Natural killer cell (primary cell): ENCODE measurements around the gene CLEC4M. TPM values are rescaled to one million over a fixed set of nuclear protein-coding genes. Genes with fewer than 3 reads are reported as not detected.

Experiments
- ATAC-seq, 3 donors: fragments of 150-1000 bp in 2 of 3; fragments of 200-7000 bp in 1 of 3; cut with Tn5 transposase; 1 replicate in 1 of 3; 2 replicates in 2 of 3; pipeline ENCODE4 v1.10.0; 2021; ENCODE audit warnings: mild to moderate bottlenecking in 2 of 3, moderate library complexity in 2 of 3
- DNase-seq, 2 donors: peaks; one replicate each; pipeline versions ENCODE4 v3.0.0 to v3.0.0-alpha.2; 2013 to 2021; ENCODE audit warnings: mixed read lengths in 1 of 2
- H3K27ac ChIP-seq: one replicate; pipeline ENCODE4 v1.5.1; 2013; ENCODE audit warnings: mild to moderate bottlenecking, low read length
- H3K27me3 ChIP-seq: one replicate; pipeline ENCODE4 v1.6.1; 2013; ENCODE audit warnings: low read length; ENCODE audit not compliant: control insufficient read depth, insufficient read depth
- H3K36me3 ChIP-seq: one replicate; pipeline ENCODE4 v1.6.1; 2013; ENCODE audit warnings: low read length; ENCODE audit not compliant: control insufficient read depth, insufficient read depth
- H3K4me1 ChIP-seq: one replicate; pipeline ENCODE4 v1.6.1; 2013; ENCODE audit warnings: low read length; ENCODE audit not compliant: control insufficient read depth, insufficient read depth
- H3K4me3 ChIP-seq: one replicate; pipeline ENCODE4 v1.5.1; 2013; ENCODE audit warnings: low read length
- H3K9me3 ChIP-seq: one replicate; pipeline ENCODE4 v1.6.1; 2013; ENCODE audit warnings: low read length; ENCODE audit not compliant: control insufficient read depth, insufficient read depth
- H3K27ac Mint-ChIP-seq, 2 donors: one replicate each; pipeline ENCODE4 v1.8.0; 2022; ENCODE audit warnings: mild to moderate bottlenecking in 2 of 2, mixed read lengths in 2 of 2, moderate library complexity in 1 of 2
- H3K27me3 Mint-ChIP-seq, 2 donors: one replicate each; pipeline ENCODE4 v1.8.0; 2022; ENCODE audit warnings: low read depth in 2 of 2, mixed read lengths in 2 of 2
- H3K36me3 Mint-ChIP-seq: one replicate; pipeline ENCODE4 v1.8.0; 2022; ENCODE audit warnings: mixed read lengths
- H3K4me1 Mint-ChIP-seq, 2 donors: one replicate each; pipeline ENCODE4 v1.8.0; 2022; ENCODE audit warnings: mixed read lengths in 2 of 2
- H3K4me3 Mint-ChIP-seq: one replicate; pipeline ENCODE4 v1.8.0; 2022; ENCODE audit warnings: mild to moderate bottlenecking, moderate library complexity, mixed read lengths
- H3K9me3 Mint-ChIP-seq, 2 donors: one replicate each; pipeline ENCODE4 v1.8.0; 2022; ENCODE audit warnings: mixed read lengths in 2 of 2
- CTCF ChIP-seq: fragments of 200-600 bp; IDR thresholded peaks from one replicate; pipeline ENCODE4 v1.8.0; 2022; ENCODE audit warnings: antibody characterized with exemption
- WGBS: methylation state at CpG from one replicate; pipeline ENCODE4 v1.1.7; 2013; ENCODE audit warnings: missing lambda C conversion rate; ENCODE audit not compliant: insufficient coverage; 5-methylcytosine and 5-hydroxymethylcytosine counted together
- intact Hi-C: fragments of 100-400 bp; cut with micrococcal nuclease; formaldehyde crosslinking; loops from one replicate; pipeline ENCODE4 v1.14.2; 2022
- total RNA-seq, 4 donors: library from RNA; stranded (reverse); fragments of 120-200 nt in 1 of 4; gene quantifications; one replicate each; pipeline versions ENCODE4 v1.2.3 to v1.2.4, GENCODE V29; 2013 to 2022

Gene CLEC4M
- total RNA-seq, 3 donors from 2014 or later (not counting 1 experiment from before 2014, with no cell fraction given) = not detected

- intact Hi-C loops = no loop called here
- H3K27ac Mint-ChIP-seq = no peak overlapping the region
- H3K4me1 ChIP-seq = peaks cover 10% of the 10 kb centered on the region
- no peaks in the 10 kb centered on the region for H3K4me1 Mint-ChIP-seq
- H3K27ac ChIP-seq = no peak overlapping the region
- 97% methylated on average over 6 of the region's 6 CpGs for WGBS
- no peak for TF ChIP-seq CTCF
- no peaks in the 10 kb centered on the region for H3K9me3 Mint-ChIP-seq
- H3K27me3 ChIP-seq = no peaks in the 10 kb centered on the region
- peaks cover 0 to 5% of the 10 kb centered on the region in 2 donors for H3K27me3 Mint-ChIP-seq
- H3K9me3 ChIP-seq = peaks cover 4% of the 10 kb centered on the region
- no peak for DNase-seq
- no peaks in the 10 kb centered on the region for H3K36me3 ChIP-seq
- H3K4me3 ChIP-seq = no peak overlapping the region
- H3K4me3 Mint-ChIP-seq = no peak overlapping the region
- ATAC-seq = no peak
- H3K36me3 Mint-ChIP-seq = no peaks in the 10 kb centered on the region
These were observed 42.7 kb upstream of the CLEC4M start for GRCh38 chr19:7720351-7720750.

- Histone ChIP-seq H3K4me1 (peaks cover 10% of the 10 kb centered on the region), H3K36me3 (no peaks in the 10 kb centered on the region), H3K9me3 (no peaks in the 10 kb centered on the region), H3K4me3 (no peak overlapping the region), H3K27me3 (no peaks in the 10 kb centered on the region), H3K27ac (no peak overlapping the region)
- WGBS = 66% methylated on average over 5 of the region's 5 CpGs
- ATAC-seq = no peak
- no peak for DNase-seq
- TF ChIP-seq CTCF = no peak
- no peaks in the 10 kb centered on the region for H3K4me1 Mint-ChIP-seq
- no peak overlapping the region for H3K27ac Mint-ChIP-seq
- H3K36me3 Mint-ChIP-seq = no peaks in the 10 kb centered on the region
- peaks cover 2 to 4% of the 10 kb centered on the region in 2 donors for H3K27me3 Mint-ChIP-seq
- no peak overlapping the region for H3K4me3 Mint-ChIP-seq
- no peaks in the 10 kb centered on the region for H3K9me3 Mint-ChIP-seq
- intact Hi-C loops = no loop called here
These were observed 40.8 kb upstream of the CLEC4M start for GRCh38 chr19:7722231-7722651.

- no peaks in the 10 kb centered on the region for H3K4me1 Mint-ChIP-seq
- H3K36me3 Mint-ChIP-seq = no peaks in the 10 kb centered on the region
- H3K9me3 Mint-ChIP-seq = no peaks in the 10 kb centered on the region
- no peak overlapping the region for H3K4me3 ChIP-seq
- peaks cover 10% of the 10 kb centered on the region for H3K27me3 ChIP-seq
- no peaks in the 10 kb centered on the region for H3K36me3 ChIP-seq
- no peak overlapping the region for H3K27ac ChIP-seq
- H3K4me3 Mint-ChIP-seq = no peak overlapping the region
- no peak for TF ChIP-seq CTCF
- ATAC-seq = no peak
- peaks cover 17% of the 10 kb centered on the region for H3K4me1 ChIP-seq
- intact Hi-C loops = no loop called here
- H3K27ac Mint-ChIP-seq = no peak overlapping the region
- DNase-seq = no peak
- 76% methylated on average over 2 of the region's 2 CpGs for WGBS
- peaks cover 32% of the 10 kb centered on the region in 2 donors for H3K27me3 Mint-ChIP-seq
- H3K9me3 ChIP-seq = no peaks in the 10 kb centered on the region
These were observed 37.3 kb upstream of the CLEC4M start for GRCh38 chr19:7725791-7726190.

GRCh38 chr19:7729211-7729610, 33.8 kb upstream of the CLEC4M start:
- no peak overlapping the region for H3K27ac Mint-ChIP-seq
- H3K4me3 ChIP-seq = no peak overlapping the region
- H3K9me3 Mint-ChIP-seq = no peaks in the 10 kb centered on the region
- H3K9me3 ChIP-seq = no peaks in the 10 kb centered on the region
- WGBS = 28% methylated on average over 16 of the region's 16 CpGs
- H3K4me1 ChIP-seq = peaks cover 17% of the 10 kb centered on the region
- ATAC-seq (peak in 2 of 3 donors; percentile 17 to 25), DNase-seq (peak in 1 of 2 donors; percentile 35)
- no peaks in the 10 kb centered on the region for H3K4me1 Mint-ChIP-seq
- intact Hi-C loops = no loop called here
- H3K36me3 ChIP-seq = no peaks in the 10 kb centered on the region
- H3K4me3 Mint-ChIP-seq = no peak overlapping the region
- H3K27me3 ChIP-seq = peaks cover 10% of the 10 kb centered on the region
- H3K27ac ChIP-seq = no peak overlapping the region
- TF ChIP-seq CTCF = no peak
- no peaks in the 10 kb centered on the region for H3K36me3 Mint-ChIP-seq
- H3K27me3 Mint-ChIP-seq = peaks cover 35 to 38% of the 10 kb centered on the region in 2 donors
